ENCODE measurements around the gene CAV1.

DNA sequence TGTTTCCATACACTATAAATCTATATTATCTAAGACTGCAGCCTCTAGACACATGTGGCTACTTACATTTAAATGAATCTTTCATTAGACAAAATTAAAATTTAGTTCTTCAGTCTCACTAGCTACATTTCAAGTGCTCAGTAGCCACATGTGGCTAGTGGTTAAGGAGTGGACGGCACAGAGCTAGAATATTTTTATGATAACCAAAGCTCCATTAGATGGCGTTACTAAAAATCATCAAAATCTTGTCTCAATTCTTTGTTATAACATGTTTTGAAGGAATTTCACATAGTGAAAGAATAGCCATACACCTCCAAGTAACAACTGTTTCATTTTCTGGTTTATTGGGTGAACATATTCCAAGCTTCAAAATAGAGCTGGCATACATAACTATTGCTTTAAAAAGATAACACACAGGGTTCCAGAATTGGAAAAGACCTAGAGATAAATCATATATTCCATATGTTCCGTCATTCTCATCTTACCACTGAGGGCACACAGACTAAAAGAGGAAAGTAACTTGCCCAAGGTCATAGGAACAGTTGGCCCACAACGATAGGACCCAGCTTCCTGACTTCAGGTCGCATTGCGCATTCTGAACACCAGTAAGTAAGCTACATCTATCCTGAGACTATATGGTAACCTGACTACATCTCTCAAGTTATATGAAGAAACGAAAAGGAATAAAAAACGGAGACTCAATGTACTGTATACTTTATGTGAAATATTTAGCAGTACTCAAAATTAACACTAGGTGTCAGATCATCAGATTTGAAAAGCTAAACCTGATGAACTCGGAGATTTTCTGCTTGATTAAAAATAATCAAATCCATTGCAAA is 66.6 kb downstream of the CAV1 start:
- TF ChIP-seq ZNF670 (CRISPR knock-in tag; IDR thresholded peaks at IDR 0.05; ENCODE audit: borderline replicate concordance): no peak
- TF ChIP-seq, protein P1, sequence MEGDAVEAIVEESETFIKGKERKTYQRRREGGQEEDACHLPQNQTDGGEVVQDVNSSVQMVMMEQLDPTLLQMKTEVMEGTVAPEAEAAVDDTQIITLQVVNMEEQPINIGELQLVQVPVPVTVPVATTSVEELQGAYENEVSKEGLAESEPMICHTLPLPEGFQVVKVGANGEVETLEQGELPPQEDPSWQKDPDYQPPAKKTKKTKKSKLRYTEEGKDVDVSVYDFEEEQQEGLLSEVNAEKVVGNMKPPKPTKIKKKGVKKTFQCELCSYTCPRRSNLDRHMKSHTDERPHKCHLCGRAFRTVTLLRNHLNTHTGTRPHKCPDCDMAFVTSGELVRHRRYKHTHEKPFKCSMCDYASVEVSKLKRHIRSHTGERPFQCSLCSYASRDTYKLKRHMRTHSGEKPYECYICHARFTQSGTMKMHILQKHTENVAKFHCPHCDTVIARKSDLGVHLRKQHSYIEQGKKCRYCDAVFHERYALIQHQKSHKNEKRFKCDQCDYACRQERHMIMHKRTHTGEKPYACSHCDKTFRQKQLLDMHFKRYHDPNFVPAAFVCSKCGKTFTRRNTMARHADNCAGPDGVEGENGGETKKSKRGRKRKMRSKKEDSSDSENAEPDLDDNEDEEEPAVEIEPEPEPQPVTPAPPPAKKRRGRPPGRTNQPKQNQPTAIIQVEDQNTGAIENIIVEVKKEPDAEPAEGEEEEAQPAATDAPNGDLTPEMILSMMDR (CRISPR knock-in tag; IDR thresholded peaks at IDR 0.05): peak; percentile 39
- TF ChIP-seq, protein P2, sequence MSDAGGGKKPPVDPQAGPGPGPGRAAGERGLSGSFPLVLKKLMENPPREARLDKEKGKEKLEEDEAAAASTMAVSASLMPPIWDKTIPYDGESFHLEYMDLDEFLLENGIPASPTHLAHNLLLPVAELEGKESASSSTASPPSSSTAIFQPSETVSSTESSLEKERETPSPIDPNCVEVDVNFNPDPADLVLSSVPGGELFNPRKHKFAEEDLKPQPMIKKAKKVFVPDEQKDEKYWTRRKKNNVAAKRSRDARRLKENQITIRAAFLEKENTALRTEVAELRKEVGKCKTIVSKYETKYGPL (CRISPR knock-in tag; IDR thresholded peaks at IDR 0.05): no peak
- no peak for TF ChIP-seq SIX4 (CRISPR knock-in tag; IDR thresholded peaks at IDR 0.05)

Data from HepG2 (cell line).